HG02970 (cell line): ENCODE data around the gene NEIL3.

Experiments used
- ATAC-seq: cut with Tn5 transposase; IDR thresholded peaks from one replicate; pipeline ENCODE4 v1.9.1; 2021; ENCODE audit warnings: mild to moderate bottlenecking, moderate library complexity, moderate number of reproducible peaks; ENCODE audit not compliant: unreplicated experiment, low FRiP score

Gene NEIL3, protein sequence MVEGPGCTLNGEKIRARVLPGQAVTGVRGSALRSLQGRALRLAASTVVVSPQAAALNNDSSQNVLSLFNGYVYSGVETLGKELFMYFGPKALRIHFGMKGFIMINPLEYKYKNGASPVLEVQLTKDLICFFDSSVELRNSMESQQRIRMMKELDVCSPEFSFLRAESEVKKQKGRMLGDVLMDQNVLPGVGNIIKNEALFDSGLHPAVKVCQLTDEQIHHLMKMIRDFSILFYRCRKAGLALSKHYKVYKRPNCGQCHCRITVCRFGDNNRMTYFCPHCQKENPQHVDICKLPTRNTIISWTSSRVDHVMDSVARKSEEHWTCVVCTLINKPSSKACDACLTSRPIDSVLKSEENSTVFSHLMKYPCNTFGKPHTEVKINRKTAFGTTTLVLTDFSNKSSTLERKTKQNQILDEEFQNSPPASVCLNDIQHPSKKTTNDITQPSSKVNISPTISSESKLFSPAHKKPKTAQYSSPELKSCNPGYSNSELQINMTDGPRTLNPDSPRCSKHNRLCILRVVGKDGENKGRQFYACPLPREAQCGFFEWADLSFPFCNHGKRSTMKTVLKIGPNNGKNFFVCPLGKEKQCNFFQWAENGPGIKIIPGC

DNA sequence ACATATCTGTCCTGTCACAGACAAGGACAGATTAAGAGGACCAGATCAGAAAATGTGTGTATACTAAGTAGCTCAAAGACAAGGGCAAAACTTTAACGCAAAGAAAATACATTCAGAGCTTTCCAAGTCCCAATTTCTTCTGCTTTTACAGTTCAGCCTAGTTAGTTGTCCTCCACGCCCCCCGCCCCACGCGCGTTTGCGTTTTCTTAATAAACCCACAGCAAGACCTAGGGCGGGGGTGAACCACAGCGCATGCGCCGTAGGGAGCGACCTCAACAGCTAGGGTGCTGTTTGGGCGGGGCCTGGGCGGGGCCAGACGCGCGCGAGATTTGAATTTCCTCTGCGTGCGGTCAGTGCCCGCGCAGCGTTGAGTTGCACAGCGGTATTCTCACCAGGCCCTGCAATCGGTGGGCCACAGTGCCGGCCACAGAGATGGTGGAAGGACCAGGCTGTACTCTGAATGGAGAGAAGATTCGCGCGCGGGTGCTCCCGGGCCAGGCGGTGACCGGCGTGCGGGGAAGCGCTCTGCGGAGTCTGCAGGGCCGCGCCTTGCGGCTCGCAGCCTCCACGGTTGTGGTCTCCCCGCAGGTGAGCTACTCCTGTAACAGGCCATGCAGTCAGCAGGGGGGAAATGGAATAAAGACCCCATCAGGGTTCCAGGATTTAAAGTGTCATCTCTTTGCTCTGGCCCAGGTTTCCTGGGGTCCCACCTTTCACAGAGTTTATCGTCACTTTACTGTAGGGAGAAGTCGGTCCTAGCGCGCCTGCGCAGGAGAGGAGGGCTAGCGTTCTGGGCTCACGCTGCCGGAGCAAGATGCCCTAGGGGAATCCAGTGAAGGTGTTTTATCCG lies at the start of gene NEIL3:
TSS of gene NEIL3 (plus strand) at position 353 of the 850 bp plus-strand sequence. CDS start at position 433, 80 bp downstream.
- peak; percentile 92 for ATAC-seq

DNA sequence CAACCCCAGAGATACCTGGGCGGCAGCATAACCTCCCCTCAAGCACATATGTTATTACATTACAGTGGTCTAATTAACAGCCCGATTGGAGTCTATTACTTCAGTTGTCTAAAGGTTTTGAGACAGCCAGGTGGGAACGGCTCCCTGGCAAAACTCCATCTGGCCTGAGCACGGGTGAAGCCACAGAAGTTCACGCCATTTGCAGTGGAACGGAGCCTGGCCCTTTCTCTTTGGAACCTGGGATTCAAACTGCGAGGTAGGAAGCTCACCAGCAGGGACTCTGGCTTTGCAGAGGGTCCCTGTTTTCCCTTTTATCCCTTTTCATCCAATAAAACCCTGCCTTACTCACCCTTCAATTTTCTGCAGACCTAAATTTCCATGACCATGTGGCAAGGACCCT lies 45.9 kb upstream of the NEIL3 start:
- ATAC-seq: no peak

DNA sequence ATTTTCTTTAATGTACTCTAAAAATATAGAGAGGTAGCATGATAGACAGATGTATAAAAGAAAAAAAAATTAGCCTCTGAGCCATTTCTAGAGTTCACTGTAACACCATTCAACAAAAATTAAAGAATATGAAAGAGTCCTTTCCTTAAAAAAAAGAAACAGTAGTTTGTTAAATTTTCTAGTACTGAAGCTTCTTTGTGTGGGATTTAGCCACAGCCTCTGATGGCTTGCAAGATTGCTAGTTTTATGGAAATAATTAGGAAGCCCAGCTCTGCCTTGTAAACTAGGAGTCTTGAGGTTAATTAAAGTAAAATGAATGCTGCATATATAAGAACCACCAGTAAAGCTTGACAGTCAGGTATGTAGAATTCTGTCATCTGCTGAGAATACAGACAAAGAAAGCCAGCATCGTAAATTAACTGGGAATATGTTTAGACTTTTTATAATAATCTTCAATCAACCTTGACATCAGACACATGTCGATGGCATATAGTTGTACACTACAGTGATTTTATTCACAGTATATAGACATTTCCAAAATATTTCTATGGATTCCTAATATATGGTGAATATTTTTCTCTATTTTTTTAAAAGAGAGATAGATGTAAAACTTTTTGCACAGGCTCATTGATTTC lies 44.8 kb upstream of the NEIL3 start:
- ATAC-seq: no peak

DNA sequence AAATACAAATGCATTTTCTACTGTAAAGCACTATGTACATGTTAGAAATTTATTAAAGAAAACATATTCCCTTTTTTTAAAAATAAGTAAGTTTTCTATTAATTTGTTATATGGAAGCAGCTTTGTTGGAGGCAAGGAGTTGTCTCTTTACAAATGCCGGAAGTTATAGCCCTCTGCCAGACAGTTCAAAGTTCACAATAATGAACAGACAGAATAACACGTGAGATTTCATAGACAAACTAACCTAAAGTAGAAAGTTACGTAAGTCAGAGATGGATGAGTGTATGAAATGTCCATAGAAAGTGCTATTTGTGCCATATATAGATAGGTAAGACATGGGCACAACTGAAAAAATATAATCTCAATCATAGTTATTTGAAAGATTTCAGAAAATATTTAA lies 43.9 kb upstream of the NEIL3 start:
- ATAC-seq: no peak

DNA sequence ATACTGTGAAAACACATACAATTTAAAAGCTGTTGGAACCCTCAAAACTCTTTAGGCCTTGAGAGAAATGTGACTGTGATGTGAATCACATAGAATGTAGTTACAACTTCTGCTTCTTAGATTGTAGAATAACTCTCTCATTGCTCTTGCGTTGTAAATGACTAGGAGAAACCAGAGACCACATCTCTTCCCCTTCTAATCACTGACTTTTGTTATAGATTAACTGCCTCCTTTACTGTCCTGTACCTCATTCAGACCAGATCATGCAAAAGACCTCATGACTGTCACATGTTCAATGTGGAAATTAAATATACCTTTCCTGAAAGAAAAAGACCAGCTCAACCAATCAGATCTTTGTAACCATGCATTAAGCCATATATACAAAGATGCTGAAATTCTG lies 43.2 kb upstream of the NEIL3 start:
- no peak for ATAC-seq

DNA sequence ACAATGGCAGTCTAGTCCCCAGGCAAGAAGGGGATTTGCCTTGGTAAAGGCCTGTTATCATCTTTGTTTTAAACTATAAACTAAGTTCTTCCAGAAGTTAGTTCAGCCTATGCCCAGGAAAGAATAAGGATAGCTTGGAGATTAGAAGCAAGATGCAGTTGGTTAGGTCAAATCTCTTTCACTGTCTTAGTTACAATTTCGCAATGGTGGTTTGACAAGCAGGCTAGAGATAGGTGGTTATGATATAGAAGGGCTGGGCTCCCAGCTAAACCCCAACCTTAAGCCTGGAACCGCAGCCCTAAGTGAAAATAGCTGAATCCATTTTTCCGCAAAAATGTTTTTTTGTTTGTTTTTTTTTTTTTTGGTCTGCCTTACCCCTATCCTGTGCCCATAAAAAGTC lies 41.8 kb upstream of the NEIL3 start:
- no peak for ATAC-seq

DNA sequence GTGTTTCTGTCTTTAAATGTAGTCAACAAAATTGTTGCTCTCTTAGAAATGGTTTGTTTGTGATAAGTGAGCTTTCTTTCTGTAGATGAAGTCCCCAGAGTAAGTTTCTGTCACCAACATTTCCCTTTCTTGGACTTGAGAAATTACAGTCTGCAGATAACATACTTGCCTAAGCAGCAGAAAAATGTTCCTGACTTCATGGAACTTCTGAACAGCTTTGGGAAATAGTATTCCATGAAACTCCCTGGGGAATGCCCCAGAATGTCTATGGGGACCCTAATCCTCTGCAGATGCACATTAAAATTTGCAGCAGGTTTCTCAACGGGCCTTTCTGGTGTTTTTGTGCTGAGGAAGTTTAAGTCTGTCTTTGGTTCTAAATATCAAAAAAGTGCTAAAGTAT lies 38.6 kb upstream of the NEIL3 start:
- ATAC-seq: no peak

DNA sequence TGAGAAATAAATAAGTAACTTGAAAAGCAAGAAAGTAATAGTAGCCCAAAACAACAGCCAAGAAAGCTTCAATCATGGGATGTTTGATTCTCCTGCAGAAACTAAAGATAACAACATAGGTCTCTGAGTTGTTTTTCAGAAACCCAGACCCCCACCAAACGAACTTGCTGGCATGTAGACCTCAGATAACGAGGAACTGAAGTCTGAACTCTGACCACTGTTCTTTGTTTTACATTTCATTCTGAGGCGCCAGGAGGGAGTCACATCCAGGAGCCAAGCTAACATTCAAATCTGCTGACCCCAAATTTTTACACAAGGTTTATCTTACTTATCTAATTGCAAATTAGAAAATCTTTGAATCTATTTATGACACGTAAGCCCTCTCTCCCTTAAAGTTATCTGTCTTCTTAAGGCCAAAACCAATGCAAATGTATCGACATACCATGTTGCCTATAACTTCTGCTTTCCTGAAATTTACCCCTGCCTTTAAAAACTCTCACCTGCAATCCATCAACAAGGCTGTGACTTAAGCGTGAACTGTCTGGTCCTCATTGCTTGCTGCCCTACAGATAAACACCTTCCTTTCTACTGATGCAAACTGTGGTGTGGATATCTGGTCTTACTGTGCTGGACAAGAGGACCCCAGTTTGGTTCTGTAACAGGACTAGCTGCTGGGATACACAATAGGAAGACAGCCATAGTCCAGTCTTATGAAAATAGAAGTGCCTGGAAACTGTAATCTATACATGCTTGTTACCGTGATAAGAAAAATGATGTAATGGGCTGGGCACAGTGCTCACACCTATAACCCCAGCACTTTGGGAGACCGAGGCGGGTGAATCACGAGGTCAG lies 37.5 kb upstream of the NEIL3 start:
- no peak for ATAC-seq

DNA sequence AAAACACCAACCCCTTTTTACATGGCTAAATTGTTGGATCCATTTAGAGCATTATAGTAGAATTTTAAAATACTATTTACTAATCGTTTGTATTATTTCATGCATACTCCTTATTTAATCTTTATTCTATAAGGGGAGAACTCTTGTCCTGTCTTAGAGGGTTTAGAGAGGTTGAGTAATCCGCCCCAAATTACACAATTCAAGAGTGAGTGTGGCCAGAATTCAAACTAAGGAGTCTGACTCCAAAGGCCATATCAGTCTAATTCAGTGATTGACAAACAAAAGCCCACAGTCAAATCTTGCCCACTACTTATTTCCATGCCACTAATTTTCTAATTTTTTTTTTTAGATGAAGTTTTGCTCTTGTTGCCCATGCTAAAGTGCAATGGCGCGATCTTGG lies 33.7 kb upstream of the NEIL3 start:
- no peak for ATAC-seq

DNA sequence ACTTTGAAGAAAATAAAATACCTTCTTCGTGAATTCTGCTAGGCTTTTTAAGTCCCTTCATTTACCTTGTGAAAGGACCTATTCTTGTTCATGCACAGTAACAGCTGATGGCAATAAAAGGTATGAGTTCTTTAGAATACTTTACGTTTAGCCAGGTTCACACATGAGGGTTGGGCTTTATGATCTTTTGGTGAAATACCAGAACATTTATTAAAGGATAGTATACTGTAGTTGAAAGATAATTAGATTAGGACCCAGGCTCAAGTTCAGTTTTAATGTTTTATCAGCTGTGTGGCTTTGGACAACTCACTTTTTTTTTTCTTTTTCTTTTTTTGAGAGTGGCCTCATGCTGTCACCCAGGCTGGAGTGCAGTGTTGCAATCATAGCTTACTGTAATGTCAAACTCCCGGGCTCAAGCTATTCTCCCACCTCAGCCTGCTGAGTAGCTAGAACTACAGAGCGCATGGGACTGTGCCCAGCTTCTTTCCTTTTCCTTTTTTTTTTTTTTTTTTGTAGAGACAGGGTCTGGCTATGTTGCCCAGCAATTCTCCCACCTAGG lies 28.2 kb upstream of the NEIL3 start:
- ATAC-seq: no peak

DNA sequence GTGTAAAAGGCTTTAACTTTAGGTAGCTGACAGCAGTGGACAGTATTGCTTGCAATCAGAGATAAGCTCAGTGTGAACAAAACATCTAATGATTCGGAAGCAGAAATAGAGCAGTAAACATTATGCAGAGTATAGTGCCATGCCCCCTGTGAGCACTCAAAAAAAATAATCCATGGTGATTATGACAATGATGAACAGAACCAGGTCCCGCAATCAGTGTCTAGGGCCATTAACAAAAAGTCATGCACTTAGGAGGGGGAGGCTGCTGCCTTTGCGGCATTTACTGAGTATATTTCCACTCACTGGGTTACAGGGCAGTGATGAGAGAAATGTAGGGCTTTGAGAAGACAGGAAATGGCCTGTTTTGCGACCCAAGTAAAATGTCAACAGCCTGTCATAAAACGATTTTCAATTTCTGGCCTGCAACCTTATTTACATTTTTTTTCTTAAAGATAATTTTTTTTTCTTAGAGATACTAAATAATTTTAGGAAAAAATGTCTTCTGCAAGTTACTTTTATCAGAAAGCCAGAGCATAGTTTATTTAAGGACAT lies 27.3 kb upstream of the NEIL3 start:
- no peak for ATAC-seq

DNA sequence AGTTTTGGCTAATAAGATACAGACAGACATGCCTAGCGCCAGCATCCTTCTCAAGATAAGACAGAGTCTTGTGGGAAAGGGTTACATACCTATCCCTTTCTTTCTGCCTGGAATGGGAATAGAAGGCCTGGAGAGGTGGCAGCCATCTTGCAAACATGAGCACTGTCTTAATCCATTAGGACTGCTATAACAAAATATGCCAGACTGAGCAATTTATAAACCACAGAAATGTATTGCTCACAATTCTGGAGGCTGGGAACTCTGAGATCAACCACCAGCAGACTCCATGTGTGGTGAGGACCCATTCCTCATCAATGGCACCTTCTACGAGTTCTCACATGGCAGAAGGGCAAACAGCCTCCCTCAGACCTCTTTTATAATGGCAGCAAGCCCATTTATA lies 26.5 kb upstream of the NEIL3 start:
- ATAC-seq: no peak

DNA sequence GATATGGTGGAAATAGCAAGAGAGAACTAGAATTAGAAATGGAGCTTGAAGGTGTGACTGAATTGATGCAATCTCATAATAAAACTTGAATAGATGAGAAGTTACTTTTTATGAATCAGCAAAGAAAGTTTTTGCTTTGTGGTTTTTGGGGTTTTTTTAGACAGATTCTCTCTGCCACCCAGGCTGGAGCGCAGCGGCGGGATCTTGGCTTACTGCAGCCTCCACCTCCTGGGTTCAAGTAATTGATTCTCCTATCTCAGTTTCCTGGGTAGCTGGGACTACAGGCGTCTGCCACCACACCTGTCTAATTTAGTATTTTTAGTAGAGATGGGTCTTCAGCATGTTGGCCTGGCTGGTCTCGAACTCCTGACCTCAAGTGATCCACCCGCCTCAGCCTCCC lies 23.7 kb upstream of the NEIL3 start:
- no peak for ATAC-seq

DNA sequence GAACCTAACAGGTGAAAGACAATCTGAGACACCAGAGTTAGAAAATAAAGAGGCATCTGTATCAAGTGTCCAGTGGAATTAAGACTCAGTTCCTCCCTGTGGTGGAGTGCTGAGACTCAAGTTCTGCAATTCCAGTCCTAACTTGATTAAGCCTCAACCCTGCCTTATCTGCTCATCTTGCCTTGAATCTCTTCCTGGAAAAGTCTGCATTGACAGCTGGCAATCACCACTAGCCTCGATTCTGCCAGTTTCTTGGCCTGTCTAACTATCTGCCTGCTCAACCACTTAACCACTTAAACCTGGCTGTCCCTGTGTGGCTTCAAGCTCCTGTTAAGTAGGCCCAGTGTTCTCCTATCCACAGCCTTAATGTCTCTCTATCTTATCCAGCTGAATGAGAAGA lies 22.4 kb upstream of the NEIL3 start:
- ATAC-seq: no peak

DNA sequence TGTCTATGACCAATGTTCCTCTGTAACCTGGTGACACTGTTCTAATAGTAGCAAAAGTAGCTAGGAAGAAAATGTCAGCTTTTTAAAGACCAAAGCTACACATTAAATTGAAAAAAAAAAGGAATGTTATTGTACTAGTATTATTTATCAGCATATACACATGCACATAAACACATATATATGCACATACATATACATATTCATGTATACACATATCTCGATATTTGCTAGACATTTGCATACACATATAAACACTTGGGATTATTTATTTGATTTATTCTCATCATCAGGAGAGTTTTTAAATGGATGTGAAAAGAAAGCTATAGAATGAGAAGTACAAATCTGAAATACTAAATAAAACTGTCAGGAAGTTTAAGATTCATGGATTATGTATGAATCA lies 21.3 kb upstream of the NEIL3 start:
- no peak for ATAC-seq

DNA sequence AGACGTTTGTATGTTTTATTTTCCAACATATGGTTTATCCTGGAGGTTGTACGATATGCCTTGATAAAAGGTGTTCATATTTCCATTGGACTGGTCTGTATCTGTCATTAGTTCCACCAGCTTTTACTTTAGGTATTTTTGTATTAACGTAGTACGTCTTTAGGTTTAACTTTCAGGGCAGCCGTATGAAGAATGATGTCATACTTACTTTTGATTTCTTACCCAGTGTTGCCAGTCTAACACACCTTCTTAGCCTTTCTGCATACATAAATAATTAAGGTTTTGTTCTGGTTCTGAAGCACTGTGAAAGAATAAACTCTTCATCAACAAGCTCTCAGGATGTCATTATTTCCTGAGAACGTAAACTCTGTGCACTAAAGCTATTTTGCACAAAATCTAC lies 18.9 kb upstream of the NEIL3 start:
- no peak for ATAC-seq

DNA sequence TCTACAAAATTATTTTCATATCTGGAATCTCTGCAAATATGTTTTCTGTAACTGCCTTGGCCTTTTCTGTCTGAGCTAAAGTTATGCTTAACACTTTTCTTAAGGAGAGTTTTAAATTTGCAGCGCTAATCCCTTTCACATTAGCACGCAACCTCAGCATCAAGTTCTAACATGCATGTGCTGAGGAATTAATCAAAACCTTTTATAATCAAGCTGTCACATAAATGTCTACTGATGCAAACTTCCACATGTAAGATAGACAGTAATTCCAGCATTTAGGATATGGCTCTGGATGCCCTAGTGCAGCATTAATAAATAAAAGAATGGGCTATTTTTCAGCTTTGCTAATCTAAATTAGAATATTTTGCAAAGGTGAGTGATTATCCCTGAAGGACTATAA lies 17.5 kb upstream of the NEIL3 start:
- no peak for ATAC-seq

DNA sequence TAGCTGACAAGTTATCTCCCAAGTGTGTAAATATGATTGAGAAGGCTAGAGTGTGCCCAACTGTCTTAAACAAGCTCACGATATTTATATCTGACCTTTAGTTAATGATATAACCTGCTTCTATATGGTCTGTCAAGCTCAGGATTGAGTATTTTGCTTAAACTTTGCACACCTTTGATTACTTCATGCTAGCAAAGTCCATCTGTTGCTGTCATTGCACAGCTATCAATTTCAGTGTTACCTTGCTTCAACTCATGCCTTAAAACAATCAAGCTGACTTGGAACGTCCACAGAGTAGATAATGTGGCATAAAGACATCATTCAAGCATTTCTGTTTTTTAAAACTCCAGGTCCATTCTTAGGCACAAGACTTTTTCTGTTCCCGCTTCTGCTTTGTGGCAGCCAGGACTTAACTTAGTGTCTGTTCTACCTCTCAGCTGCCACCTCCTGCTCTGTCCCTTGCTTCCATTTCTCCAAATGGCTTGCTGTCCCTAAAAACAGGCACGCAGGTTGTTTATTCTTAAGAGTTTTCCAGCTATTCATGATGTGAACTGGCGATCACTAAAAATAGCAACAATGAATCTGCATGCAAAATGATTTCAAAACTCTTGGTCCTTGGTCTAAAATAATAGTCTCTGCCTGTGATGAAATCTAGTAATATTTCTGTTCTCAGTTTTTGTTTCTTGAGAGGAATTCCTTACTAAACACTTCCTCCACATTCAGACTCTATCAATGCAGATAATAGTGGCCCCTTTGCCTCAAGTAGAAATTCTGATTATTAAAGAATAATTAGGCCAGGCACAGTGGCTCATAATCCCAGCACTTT lies 16.3 kb upstream of the NEIL3 start:
- ATAC-seq: no peak
